Inflammatory macrophage treated with lipopolysaccharide for 4 hours (primary cell): Measurements from ENCODE around the gene KIF22.

ENCODE experiments used
- DNase-seq: peaks from one replicate; pipeline ENCODE4 v3.0.0-alpha.2; 2020

The KIF22 gene

GRCh38 chr16:29804455-29805231 lies 14.1 kb downstream of the KIF22 start:
- no peak for DNase-seq

GRCh38 chr16:29805232-29806098 lies 14.9 kb downstream of the KIF22 start:
- peak; percentile 98 for DNase-seq

- DNase-seq, result peak; percentile 53
Measured at GRCh38 chr16:29806099-29806579, 15.6 kb downstream of the KIF22 start, which contains the start of gene MAZ. MAZ (plus strand) TSS chr16:29806529; CDS start chr16:29806702, 173 bp downstream.

GRCh38 chr16:29806641-29807425 lies 16.3 kb downstream of the KIF22 start:
- DNase-seq, result no peak

DNA sequence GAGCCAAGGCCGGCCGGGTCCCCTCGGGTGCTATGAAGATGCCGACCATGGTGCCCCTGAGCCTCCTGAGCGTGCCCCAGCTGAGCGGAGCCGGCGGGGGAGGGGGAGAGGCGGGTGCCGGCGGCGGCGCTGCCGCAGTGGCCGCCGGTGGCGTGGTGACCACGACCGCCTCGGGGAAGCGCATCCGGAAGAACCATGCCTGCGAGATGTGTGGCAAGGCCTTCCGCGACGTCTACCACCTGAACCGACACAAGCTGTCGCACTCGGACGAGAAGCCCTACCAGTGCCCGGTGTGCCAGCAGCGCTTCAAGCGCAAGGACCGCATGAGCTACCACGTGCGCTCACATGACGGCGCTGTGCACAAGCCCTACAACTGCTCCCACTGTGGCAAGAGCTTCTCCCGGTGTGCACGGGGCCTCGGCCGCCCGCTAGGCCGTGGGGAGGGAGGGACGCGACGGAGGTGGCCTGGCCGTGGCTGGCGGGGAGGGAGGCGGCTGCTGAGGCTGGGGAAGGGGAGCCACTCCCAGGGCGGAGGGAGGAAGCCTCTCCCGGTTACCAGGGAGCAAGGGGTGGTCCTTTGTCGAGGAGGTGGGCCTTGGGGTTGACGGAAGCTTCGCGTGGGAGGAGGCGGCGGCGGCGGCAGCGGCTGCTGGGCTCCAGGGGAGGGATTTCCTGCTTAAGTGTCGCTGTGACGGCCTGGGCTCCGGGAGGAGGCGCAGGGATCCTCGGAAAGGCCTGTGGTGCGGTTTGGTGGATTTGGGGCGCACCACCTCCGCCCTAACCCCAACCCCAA lies 17.1 kb downstream of the KIF22 start:
- DNase-seq, result peak; percentile 89

DNA sequence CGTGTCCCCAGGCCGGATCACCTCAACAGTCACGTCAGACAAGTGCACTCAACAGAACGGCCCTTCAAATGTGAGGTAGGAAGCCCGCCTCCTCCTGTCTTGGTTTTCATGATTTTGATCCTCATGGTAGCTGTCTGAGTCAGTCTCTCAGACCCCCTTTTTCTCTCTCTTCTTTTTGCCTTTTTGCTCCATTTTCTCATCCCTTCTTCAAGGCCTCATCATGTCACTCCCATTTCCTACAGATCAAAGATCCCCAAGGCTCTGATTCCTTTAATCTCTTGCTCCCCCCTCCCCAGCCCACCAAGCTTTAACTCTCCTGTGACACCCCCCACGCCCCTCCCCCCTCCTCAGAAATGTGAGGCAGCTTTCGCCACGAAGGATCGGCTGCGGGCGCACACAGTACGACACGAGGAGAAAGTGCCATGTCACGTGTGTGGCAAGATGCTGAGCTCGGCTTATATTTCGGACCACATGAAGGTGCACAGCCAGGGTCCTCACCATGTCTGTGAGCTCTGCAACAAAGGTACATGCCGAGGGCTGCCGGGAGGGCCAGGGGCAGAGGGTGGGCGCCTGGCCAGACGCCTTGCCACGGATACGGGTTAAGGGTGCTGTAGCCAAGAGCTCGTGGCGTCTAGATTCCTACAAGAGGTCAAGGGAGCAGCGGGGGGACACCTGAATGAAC lies 17.8 kb downstream of the KIF22 start:
- no peak for DNase-seq

DNA sequence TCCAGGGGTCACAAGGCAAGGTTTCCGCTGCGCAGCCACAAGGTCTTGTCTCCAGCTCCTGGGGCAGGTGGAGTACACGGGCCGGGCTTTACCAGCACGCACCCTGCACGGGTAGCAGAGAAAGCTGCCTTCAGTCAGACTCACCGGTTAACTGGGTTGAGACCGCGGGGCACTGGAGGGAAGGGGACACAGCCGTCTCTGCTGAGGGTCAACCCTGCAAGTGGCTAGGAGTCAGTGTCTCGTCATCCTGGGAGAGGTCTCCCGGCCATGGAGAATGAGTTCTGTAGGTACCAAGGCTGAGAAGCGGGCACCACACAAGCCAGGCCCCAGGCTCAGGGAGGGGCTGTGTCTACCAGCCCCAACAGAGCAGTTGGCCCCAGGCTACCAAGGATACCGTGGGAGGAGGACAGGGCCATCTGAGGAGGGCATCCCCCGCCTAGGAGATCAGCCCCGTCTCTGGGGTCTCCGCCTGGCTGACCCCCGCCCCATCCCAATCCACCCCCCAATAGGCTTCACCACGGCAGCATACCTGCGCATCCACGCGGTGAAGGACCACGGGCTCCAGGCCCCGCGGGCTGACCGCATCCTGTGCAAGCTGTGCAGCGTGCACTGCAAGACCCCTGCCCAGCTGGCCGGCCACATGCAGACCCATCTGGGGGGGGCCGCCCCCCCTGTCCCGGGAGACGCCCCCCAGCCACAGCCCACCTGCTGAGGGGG lies 18.6 kb downstream of the KIF22 start:
- DNase-seq, result no peak

DNA sequence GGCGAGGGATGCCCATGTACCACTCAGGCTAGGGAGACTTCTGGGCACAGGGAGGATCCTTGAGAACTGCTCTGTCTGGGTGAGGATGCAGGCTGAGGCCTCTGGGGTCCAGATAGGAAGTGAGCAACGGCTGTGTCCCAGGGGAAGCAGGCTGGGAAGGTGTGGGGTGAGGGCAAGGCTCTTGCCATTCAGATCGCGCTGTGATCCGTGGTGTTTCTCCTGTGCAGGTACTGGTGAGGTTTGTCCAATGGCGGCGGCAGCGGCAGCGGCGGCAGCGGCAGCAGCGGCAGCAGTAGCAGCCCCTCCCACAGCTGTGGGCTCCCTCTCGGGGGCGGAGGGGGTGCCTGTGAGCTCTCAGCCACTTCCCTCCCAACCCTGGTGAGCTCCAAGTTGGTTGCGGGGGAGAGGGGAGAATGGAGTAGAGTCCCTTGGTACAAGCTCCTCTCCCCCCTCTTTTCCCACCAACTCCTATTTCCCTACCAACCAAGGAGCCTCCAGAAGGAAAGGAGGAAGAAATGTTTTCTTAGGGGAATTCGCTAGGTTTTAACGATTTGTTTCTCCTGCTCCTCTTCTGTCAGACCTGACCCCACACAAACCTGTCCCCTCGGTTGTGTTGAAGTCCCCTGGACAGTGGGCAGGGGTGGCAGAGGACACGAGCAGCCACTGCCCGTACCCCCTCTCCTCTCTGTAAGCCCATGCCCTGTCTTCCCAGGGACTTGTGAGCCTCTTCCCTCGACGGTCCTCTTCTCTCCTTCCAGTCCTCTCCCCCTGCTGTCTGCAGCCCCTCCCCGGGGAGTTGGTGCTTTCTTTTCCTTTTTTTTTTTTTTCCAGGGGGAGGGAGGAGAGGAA lies 19.5 kb downstream of the KIF22 start:
- no peak for DNase-seq

GRCh38 chr16:29810699-29811169 lies 20.2 kb downstream of the KIF22 start:
- DNase-seq, result no peak

GRCh38 chr16:29811170-29811895 lies 20.8 kb downstream of the KIF22 start:
- DNase-seq, result peak; percentile 92

DNA sequence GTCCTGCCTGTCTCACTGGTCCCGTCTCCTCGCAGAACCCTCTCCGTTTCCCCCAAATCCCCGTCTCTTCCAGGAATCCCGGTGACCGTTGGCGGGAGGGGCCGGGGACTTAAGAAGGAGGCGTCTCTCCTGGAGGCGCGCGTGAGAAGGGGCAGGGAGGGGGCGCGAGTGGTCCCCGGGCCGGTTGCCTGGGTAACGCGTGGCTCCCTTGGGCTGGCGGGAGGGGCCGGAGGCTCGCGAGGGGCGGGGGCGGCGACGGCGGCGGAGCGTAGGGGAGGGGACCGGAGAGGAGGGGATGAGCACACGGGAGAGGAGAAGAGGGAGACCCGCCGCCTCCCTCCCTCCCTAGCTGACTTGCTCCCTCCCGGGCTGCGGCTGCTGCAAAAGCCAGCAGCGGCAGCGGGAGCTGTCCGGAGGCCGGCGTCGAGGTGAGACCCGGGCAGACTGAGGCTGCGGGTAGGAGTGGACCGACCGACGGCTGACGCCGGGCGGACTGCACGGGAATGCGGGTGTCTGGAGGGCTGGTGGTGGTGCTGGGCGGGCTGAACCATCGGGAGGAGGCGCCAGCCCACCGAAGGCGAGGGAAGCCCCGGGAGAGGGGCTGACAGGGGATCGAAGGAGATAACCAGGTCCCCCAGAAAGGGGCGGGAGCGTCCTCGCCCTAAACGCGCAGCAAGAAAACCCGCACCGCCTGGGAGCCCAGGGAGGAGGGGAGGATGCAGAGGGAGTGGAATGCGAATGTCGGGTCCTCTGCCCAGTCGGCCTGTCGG lies 21.5 kb downstream of the KIF22 start, which contains the start of gene PRRT2:
Gene PRRT2 (plus strand): TSS at position 298 of the 770 bp plus-strand sequence. CDS start 862 bp downstream, outside the sequence.
- no peak for DNase-seq

- no peak for DNase-seq
Measured at GRCh38 chr16:29812754-29813643, 22.4 kb downstream of the KIF22 start.

- DNase-seq, result no peak
Measured at GRCh38 chr16:29813644-29814562, 23.4 kb downstream of the KIF22 start.

GRCh38 chr16:29814592-29814991 lies 24.0 kb downstream of the KIF22 start:
- DNase-seq, result no peak

GRCh38 chr16:29815032-29815721 lies 24.6 kb downstream of the KIF22 start:
- no peak for DNase-seq
